ENCODE measurements around the gene FUT1.

DNA sequence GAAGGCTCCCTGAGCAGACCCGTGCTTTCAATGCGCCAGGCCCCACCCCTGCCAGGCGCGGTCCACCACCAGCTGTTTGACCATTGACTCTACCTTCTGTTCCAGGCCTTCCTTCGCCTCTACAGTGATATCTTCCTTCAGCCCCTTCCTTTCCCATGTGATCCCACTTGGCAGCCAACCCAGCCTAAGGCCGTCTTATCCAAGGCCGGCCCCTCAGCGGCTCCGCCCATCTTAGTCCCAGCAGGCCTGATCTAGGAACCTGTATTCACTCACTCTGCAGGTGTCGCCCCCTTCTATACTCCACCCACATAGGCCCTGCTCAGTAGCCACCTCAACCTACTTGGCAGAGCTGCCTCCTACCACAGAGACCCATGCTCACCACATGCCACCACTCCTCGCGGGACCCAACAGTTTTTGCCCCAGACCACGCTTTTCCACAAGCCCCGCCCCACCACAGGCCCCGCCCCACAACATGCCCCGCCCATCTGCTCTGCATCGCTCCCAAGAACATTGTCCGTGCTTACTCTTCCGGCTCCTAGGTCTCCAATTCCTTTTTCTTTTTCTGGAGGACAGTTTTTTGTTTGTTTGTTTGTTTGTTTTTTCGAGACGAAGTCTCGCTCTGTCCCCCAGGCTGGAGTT is 15.0 kb downstream of the FUT1 start:
- TF ChIP-seq, protein P1, sequence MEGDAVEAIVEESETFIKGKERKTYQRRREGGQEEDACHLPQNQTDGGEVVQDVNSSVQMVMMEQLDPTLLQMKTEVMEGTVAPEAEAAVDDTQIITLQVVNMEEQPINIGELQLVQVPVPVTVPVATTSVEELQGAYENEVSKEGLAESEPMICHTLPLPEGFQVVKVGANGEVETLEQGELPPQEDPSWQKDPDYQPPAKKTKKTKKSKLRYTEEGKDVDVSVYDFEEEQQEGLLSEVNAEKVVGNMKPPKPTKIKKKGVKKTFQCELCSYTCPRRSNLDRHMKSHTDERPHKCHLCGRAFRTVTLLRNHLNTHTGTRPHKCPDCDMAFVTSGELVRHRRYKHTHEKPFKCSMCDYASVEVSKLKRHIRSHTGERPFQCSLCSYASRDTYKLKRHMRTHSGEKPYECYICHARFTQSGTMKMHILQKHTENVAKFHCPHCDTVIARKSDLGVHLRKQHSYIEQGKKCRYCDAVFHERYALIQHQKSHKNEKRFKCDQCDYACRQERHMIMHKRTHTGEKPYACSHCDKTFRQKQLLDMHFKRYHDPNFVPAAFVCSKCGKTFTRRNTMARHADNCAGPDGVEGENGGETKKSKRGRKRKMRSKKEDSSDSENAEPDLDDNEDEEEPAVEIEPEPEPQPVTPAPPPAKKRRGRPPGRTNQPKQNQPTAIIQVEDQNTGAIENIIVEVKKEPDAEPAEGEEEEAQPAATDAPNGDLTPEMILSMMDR (IDR thresholded peaks at IDR 0.05), result no peak
- no peak for TF ChIP-seq EZH2 (IDR thresholded peaks at IDR 0.05; ENCODE audit: borderline replicate concordance, insufficient read depth, low read depth, low read length, poor library complexity, severe bottlenecking)
